Caco-2 (cell line): ENCODE data around the gene FLT4. TPM values are rescaled to one million over a fixed set of nuclear protein-coding genes. Genes with fewer than 3 reads are reported as not detected.

Experiments
- BruUV-seq: library from RNA; stranded (reverse); fragments of 400-500 nt; replicated peaks from 2 replicates; lab custom pipeline; 2021; lab: Mats Ljungman, UMichigan
- CTCF ChIA-PET: fragments of 300-600 bp; sonication (Branson Sonifier 250); formaldehyde crosslinking; loops from one replicate; lab custom pipeline; 2022; ENCODE audit warnings: antibody characterized with exemption; lab: Charles Lee
- POLR2A ChIA-PET: fragments of 300-600 bp; sonication (Branson Sonifier 250); formaldehyde crosslinking; loops from one replicate; lab custom pipeline; 2022; ENCODE audit warnings: antibody characterized with exemption; lab: Charles Lee
- DNase-seq, 2 experiments: peaks; one replicate each; pipeline versions ENCODE4 v3.0.0 to v3.0.0-alpha.2; 2020 to 2022
- H3K27me3 ChIP-seq: replicated peaks from 2 replicates; pipeline ENCODE4 v1.6.0; 2011; ENCODE audit warnings: low read length; ENCODE audit not compliant: control insufficient read depth, insufficient read depth
- H3K36me3 ChIP-seq: 2 replicates; pipeline ENCODE4 v1.5.1; 2011; ENCODE audit warnings: low read length; ENCODE audit not compliant: control insufficient read depth, insufficient read depth
- H3K4me1 ChIP-seq: fragments of 250-450 bp; sonication (Bioruptor Pico); 2 replicates; pipeline ENCODE4 v1.5.1; 2020; ENCODE audit warnings: mild to moderate bottlenecking
- H3K4me3 ChIP-seq: 2 replicates; pipeline ENCODE4 v1.5.1; 2011; ENCODE audit warnings: low read depth, mild to moderate bottlenecking, control low read depth, low read length
- H3K9me3 ChIP-seq: fragments of 250-450 bp; sonication (Bioruptor Pico); 2 replicates; pipeline ENCODE4 v1.5.1; 2020; ENCODE audit warnings: mild to moderate bottlenecking, moderate library complexity
- H3K27ac Mint-ChIP-seq: one replicate; pipeline ENCODE4 v1.8.0; 2022; ENCODE audit warnings: mixed read lengths; ENCODE audit not compliant: unreplicated experiment
- H3K27me3 Mint-ChIP-seq: one replicate; pipeline ENCODE4 v1.8.0; 2022; ENCODE audit warnings: mixed read lengths; ENCODE audit not compliant: insufficient read depth, unreplicated experiment
- H3K36me3 Mint-ChIP-seq: one replicate; pipeline ENCODE4 v1.8.0; 2022; ENCODE audit warnings: mild to moderate bottlenecking, mixed read lengths; ENCODE audit not compliant: insufficient read depth, unreplicated experiment
- H3K4me1 Mint-ChIP-seq: one replicate; pipeline ENCODE4 v1.8.0; 2022; ENCODE audit warnings: low read depth, mixed read lengths; ENCODE audit not compliant: unreplicated experiment
- H3K4me3 Mint-ChIP-seq: one replicate; pipeline ENCODE4 v1.8.0; 2022; ENCODE audit warnings: mild to moderate bottlenecking, moderate library complexity, mixed read lengths; ENCODE audit not compliant: unreplicated experiment
- H3K9me3 Mint-ChIP-seq: one replicate; pipeline ENCODE4 v1.8.0; 2022; ENCODE audit warnings: mixed read lengths; ENCODE audit not compliant: unreplicated experiment
- intact Hi-C: fragments of 100-400 bp; cut with micrococcal nuclease; formaldehyde crosslinking; loops from one replicate; pipeline ENCODE4 v1.10.0; 2022; ENCODE audit not compliant: unreplicated experiment
- total RNA-seq: library from RNA; stranded (reverse); gene quantifications from 2 replicates; pipeline ENCODE4 v1.2.3, GENCODE V29; 2022
- TF ChIP-seq, protein P1 (sequence below), 2 experiments: fragments of 200-600 bp in 1 of 2; IDR thresholded peaks; 1 replicate in 1 of 2; 2 replicates in 1 of 2; pipeline versions ENCODE4 v1.5.1 to v1.8.0; 2011 to 2022; ENCODE audit warnings: antibody characterized with exemption in 1 of 2, control low read depth in 1 of 2, inconsistent platforms in 1 of 2, low read depth in 1 of 2, low read length in 1 of 2, mild to moderate bottlenecking in 1 of 2, moderate library complexity in 1 of 2; ENCODE audit not compliant: insufficient read depth in 1 of 2, severe bottlenecking in 1 of 2, unreplicated experiment in 1 of 2

Gene FLT4
- total RNA-seq, 1 experiment from 2014 or later, result not detected

DNA sequence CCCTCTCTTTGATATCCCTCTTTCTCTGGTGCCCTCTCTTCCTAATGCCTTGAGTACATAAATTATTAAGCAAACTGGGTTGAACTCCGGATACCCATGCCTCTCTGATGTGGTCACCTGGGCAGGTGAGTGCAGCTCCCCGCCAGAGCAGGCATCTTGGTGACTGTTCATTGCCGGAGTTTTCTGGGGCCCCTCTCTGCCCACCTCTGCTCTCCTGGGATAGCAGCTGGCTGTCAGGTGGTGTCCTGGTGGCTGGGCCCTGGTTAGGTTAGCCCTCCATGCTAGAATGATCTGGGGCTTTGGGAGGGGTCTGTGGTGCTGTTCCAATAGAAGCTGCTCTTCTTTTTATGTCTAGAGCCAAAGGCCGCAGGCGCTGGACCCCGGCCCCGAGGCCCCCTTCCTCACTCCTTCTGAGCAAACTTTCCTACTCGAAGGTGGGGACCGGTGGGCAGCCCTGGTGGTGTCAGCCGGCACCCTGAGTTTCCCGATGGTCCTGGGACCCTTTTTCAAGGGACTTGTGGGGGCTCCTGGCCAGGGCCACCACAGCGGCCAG is 53.2 kb downstream of the FLT4 start:
- no peak overlapping the region for H3K4me3 Mint-ChIP-seq
- no peak overlapping the region for H3K4me3 ChIP-seq
- no peaks in the 10 kb centered on the region for H3K36me3 ChIP-seq
- no peaks in the 10 kb centered on the region for H3K9me3 Mint-ChIP-seq
- no peaks in the 10 kb centered on the region for H3K4me1 ChIP-seq
- no peaks in the 10 kb centered on the region for H3K9me3 ChIP-seq
- peaks cover 3% of the 10 kb centered on the region for H3K27me3 Mint-ChIP-seq
- TF ChIP-seq, protein P1, sequence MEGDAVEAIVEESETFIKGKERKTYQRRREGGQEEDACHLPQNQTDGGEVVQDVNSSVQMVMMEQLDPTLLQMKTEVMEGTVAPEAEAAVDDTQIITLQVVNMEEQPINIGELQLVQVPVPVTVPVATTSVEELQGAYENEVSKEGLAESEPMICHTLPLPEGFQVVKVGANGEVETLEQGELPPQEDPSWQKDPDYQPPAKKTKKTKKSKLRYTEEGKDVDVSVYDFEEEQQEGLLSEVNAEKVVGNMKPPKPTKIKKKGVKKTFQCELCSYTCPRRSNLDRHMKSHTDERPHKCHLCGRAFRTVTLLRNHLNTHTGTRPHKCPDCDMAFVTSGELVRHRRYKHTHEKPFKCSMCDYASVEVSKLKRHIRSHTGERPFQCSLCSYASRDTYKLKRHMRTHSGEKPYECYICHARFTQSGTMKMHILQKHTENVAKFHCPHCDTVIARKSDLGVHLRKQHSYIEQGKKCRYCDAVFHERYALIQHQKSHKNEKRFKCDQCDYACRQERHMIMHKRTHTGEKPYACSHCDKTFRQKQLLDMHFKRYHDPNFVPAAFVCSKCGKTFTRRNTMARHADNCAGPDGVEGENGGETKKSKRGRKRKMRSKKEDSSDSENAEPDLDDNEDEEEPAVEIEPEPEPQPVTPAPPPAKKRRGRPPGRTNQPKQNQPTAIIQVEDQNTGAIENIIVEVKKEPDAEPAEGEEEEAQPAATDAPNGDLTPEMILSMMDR (IDR thresholded peaks at IDR 0.05; ENCODE audit: insufficient read depth in 1 of 2, low read depth in 1 of 2, low read length in 1 of 2, severe bottlenecking in 1 of 2, unreplicated experiment in 1 of 2), result no peak
- H3K27ac Mint-ChIP-seq, result no peak overlapping the region
- H3K36me3 Mint-ChIP-seq, result no peaks in the 10 kb centered on the region
- ChIA-PET CTCF (no interaction called here), POLR2A (no interaction called here)
- intact Hi-C loops, result no loop called here
- H3K4me1 Mint-ChIP-seq, result no peaks in the 10 kb centered on the region
- no peak for DNase-seq
- BruUV-seq, result no TSS peak
- H3K27me3 ChIP-seq, result no peaks in the 10 kb centered on the region

DNA sequence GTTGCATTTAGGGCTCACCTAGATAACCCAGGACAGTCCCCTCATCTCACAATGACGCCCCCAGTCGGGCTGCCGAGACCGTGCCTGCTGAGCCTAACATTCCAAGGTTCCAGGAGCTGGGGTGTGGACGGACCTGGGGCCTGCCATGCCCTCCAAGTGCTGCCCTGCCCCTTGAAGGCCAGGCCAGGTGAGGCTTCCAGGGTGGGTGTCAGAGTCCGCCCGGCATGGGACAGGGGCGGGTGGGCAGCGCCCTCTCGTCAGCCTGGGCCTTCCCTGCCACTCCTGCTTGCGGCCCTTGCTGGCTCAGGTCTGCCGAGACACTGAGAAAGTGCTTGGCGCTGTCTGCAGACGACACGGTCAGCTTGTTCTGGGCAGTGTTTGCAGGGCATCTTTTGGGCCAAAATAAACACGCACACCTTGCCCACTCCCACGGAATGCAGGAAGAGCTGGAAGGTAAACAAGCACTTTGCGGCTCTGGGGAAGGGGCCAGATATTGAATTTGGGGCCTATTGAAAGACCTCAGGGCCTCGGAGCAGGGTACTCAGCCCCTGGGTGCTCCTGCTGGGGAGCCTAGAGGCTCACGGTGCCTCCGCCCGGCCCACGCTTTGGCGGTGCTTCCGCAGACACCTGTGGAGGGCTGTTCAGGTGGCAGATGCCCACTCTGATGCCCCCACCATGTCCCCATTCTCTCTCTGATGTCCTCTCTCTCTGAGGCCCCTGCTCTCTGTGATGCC is 53.9 kb downstream of the FLT4 start:
- peaks cover 3% of the 10 kb centered on the region for H3K27me3 Mint-ChIP-seq
- POLR2A ChIA-PET, result no interaction called here
- intact Hi-C loops, result no loop called here

DNA sequence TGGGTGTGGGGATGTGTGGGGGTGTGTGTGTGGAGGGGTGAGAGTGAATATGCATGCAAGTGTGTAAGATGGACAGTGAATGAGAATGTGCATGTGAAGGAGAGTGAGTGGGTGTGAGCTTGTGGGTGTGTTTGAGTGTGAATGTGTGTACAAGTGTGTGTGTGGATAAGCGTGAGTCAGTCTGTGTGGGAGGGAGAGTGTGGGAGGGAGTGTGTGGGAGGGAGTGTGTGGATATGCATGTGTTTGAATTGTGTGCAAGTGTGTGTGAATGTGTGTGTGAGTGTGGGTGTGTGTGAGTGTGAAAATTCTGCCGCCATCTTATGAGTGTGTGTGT is 54.4 kb downstream of the FLT4 start:
- ChIA-PET POLR2A (no interaction called here), CTCF (no interaction called here)
- Mint-ChIP-seq H3K27ac (no peak overlapping the region), H3K27me3 (peaks cover 3% of the 10 kb centered on the region), H3K4me1 (no peaks in the 10 kb centered on the region), H3K4me3 (no peak overlapping the region), H3K36me3 (no peaks in the 10 kb centered on the region), H3K9me3 (no peaks in the 10 kb centered on the region)
- Histone ChIP-seq H3K36me3 (no peaks in the 10 kb centered on the region), H3K9me3 (no peaks in the 10 kb centered on the region), H3K4me1 (no peaks in the 10 kb centered on the region), H3K27me3 (no peaks in the 10 kb centered on the region), H3K4me3 (no peak overlapping the region)
- TF ChIP-seq, protein P1 (IDR thresholded peaks at IDR 0.05; ENCODE audit: insufficient read depth in 1 of 2, low read depth in 1 of 2, low read length in 1 of 2, severe bottlenecking in 1 of 2, unreplicated experiment in 1 of 2), result no peak
- BruUV-seq, result no TSS peak
- no peak for DNase-seq
- intact Hi-C loops, result no loop called here

More for the DNA sequence above, 53.9 kb downstream of the FLT4 start:
- Mint-ChIP-seq H3K9me3 (no peaks in the 10 kb centered on the region), H3K4me1 (no peaks in the 10 kb centered on the region), H3K36me3 (no peaks in the 10 kb centered on the region), H3K27ac (no peak overlapping the region), H3K4me3 (no peak overlapping the region)
- DNase-seq, result no peak
- no peak overlapping the region for H3K4me3 ChIP-seq
- H3K4me1 ChIP-seq, result no peaks in the 10 kb centered on the region
- H3K9me3 ChIP-seq, result no peaks in the 10 kb centered on the region
- BruUV-seq, result no TSS peak
- TF ChIP-seq, protein P1 (IDR thresholded peaks at IDR 0.05; ENCODE audit: insufficient read depth in 1 of 2, low read depth in 1 of 2, low read length in 1 of 2, severe bottlenecking in 1 of 2, unreplicated experiment in 1 of 2), result no peak
- H3K36me3 ChIP-seq, result no peaks in the 10 kb centered on the region
- CTCF ChIA-PET, result no interaction called here
- H3K27me3 ChIP-seq, result no peaks in the 10 kb centered on the region
